ENCODE measurements around the gene RHOG.
"Not testable (repeated sequence)": the region's sequence is repeated elsewhere in the genome, so short reads cannot be mapped to it uniquely, and the experiment has no call there.

Gene RHOG

GRCh38 chr11:3796002-3796311 lies 44.8 kb downstream of the RHOG start:
- H3K4me3 ChIP-seq (ENCODE audit: low read depth, low read length), result peak overlapping the region; percentile 97
- in situ Hi-C loops (cut with HindIII; ENCODE audit: low sequenced_read_pairs), result no loop called here
- no peak for DNase-seq (ENCODE audit: low read depth, low spot score)
- no peak for TF ChIP-seq CTCF (IDR thresholded peaks at IDR 0.05; ENCODE audit: low read depth, low read length)

- DNase-seq (ENCODE audit: low read depth, low spot score), result no peak
- in situ Hi-C loops (cut with HindIII; ENCODE audit: low sequenced_read_pairs), result no loop called here
Observed at GRCh38 chr11:3795131-3796001, 45.4 kb downstream of the RHOG start.

GRCh38 chr11:3794387-3794786 lies 46.4 kb downstream of the RHOG start:
- H3K4me3 ChIP-seq (ENCODE audit: low read depth, low read length); in situ Hi-C loops (cut with HindIII; ENCODE audit: low sequenced_read_pairs); DNase-seq (ENCODE audit: low read depth, low spot score): not testable (repeated sequence)

More at GRCh38 chr11:3795131-3796001, 45.4 kb downstream of the RHOG start:
- peak overlapping the region; percentile 97 for H3K4me3 ChIP-seq (ENCODE audit: low read depth, low read length)
- TF ChIP-seq CTCF (IDR thresholded peaks at IDR 0.05; ENCODE audit: low read depth, low read length), result no peak

GRCh38 chr11:3786781-3787428 lies 53.9 kb downstream of the RHOG start:
- DNase-seq (ENCODE audit: low read depth, low spot score), result peak; percentile 41
- H3K4me3 ChIP-seq (ENCODE audit: low read depth, low read length), result no peak overlapping the region
- TF ChIP-seq CTCF (IDR thresholded peaks at IDR 0.05; ENCODE audit: low read depth, low read length), result no peak
- in situ Hi-C loops (cut with HindIII; ENCODE audit: low sequenced_read_pairs), result no loop called here

GRCh38 chr11:3783611-3784010 lies 57.1 kb downstream of the RHOG start:
- no peak overlapping the region for H3K4me3 ChIP-seq (ENCODE audit: low read depth, low read length)
- no peak for TF ChIP-seq CTCF (IDR thresholded peaks at IDR 0.05; ENCODE audit: low read depth, low read length)
- in situ Hi-C loops (cut with HindIII; ENCODE audit: low sequenced_read_pairs), result no loop called here
- DNase-seq (ENCODE audit: low read depth, low spot score), result no peak

- no peak overlapping the region for H3K4me3 ChIP-seq (ENCODE audit: low read depth, low read length)
- no peak for TF ChIP-seq CTCF (IDR thresholded peaks at IDR 0.05; ENCODE audit: low read depth, low read length)
- in situ Hi-C loops (cut with HindIII; ENCODE audit: low sequenced_read_pairs), result no loop called here
- DNase-seq (ENCODE audit: low read depth, low spot score), result no peak
Observed at GRCh38 chr11:3782963-3783362, 57.8 kb downstream of the RHOG start.

- in situ Hi-C loops (cut with HindIII; ENCODE audit: low sequenced_read_pairs), result no loop called here
- DNase-seq (ENCODE audit: low read depth, low spot score), result no peak
- H3K4me3 ChIP-seq (ENCODE audit: low read depth, low read length), result no peak overlapping the region
- no peak for TF ChIP-seq CTCF (IDR thresholded peaks at IDR 0.05; ENCODE audit: low read depth, low read length)
Observed at GRCh38 chr11:3781423-3781822, 59.3 kb downstream of the RHOG start.

All from astrocyte of the spinal cord (primary cell).